NCI-H1694 (cell line): ENCODE results near the gene C9orf72.
"Not testable (repeated sequence)": the region's sequence is repeated elsewhere in the genome, so short reads cannot be mapped to it uniquely, and the experiment has no call there.

Experiments used
- DNase-seq: peaks from one replicate; lab custom pipeline; 2025; lab: John Stamatoyannopoulos, UW

The C9orf72 gene

GRCh38 chr9:27572918-27573633, at the start of gene C9orf72:
C9orf72 (minus strand) TSS chr9:27573481; CDS start chr9:27567120, 6,361 bp downstream.
- peak; percentile 44 for DNase-seq

DNA sequence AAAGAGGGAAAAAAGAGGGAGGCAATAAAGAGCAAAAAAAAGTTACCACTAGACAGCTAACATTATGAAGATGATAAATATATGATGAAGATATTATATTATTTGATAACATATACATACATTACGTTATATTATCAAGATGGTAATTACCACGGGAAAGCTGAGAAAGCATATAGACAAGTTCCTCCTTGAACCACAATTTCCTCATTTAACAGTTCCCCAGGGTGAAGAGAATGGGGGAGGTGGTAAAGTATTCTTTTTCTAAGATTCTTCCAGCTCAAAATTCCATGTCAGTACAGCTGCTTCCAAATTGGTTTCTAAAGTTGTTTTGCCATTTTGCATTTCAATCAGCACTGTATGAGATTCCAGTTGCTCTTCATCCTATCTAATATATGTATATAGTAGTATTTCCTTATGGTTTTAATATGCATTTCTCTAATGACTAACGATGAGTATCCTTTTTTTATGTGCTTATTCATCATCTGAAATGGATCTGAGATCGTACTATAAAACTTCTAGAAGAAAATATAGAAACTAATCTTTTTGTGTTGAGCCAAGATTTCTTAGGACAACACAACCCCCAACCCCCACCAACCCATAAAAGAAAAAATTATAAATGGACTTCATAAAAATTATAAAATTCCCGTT, 49.5 kb upstream of the C9orf72 start:
- DNase-seq = no peak

DNA sequence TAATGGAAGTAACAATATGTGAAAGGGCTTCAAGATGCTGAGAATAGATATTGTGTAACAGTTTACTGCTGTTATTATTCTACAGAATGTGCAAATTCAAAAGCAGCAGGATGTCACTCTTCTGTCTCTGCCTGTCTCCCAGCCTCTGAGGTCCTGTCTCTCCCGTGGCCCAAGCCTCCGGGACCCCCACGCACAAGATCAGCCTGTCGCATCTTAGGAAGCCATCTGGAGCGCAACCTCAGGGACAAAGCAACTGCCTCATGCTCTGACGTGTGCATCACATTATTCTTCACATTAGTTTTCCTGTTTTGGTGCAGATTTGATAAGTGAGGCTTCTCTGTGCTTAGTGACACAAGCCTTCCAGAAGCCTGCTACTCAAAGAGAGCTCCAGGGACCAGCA, 46.5 kb upstream of the C9orf72 start:
- no peak for DNase-seq

DNA sequence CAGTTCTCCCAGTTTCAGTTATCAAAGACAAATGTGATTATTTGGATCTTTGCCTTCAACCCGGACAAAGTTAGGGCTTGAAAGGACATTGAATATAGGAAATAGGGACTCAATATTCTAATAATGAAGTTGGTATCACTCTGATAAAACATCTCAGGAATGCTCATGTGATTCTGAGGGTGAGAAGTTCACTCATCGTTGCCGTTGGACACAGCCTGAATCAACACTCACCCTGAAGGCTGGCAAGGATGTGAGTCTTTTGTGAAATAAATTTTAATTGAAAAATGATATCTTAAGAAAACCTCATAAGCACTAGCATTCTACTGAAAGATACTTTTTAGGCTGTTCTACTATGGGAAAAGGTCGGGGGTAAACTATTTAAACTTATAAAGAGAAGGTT, 44.8 kb upstream of the C9orf72 start:
- DNase-seq = no peak

DNA sequence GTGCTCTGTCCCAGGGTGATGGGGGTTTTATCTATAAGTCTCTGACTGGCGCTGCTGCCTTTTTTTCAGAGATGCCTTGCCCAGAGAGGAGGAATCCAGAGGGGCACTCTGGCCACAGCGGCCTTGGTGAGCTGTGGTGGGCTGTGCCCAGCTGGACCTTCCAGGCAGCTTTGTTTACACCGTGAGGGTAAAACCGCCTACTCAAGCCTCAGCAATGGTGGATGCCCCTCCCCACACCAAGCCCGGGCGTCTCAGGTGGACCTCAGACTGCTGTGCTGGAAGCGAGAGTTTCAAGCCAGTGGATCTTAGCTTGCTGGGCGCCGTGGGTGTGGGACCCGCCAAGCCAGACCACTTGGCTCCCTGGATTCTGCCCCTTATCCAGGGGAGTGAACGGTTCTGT, 41.3 kb upstream of the C9orf72 start:
- no peak for DNase-seq

GRCh38 chr9:27612036-27612435, 38.8 kb upstream of the C9orf72 start:
- not testable (repeated sequence) for DNase-seq

GRCh38 chr9:27610622-27611021, 37.3 kb upstream of the C9orf72 start:
- DNase-seq = no peak

- no peak for DNase-seq
Observed at GRCh38 chr9:27602954-27603353, 29.7 kb upstream of the C9orf72 start.

DNA sequence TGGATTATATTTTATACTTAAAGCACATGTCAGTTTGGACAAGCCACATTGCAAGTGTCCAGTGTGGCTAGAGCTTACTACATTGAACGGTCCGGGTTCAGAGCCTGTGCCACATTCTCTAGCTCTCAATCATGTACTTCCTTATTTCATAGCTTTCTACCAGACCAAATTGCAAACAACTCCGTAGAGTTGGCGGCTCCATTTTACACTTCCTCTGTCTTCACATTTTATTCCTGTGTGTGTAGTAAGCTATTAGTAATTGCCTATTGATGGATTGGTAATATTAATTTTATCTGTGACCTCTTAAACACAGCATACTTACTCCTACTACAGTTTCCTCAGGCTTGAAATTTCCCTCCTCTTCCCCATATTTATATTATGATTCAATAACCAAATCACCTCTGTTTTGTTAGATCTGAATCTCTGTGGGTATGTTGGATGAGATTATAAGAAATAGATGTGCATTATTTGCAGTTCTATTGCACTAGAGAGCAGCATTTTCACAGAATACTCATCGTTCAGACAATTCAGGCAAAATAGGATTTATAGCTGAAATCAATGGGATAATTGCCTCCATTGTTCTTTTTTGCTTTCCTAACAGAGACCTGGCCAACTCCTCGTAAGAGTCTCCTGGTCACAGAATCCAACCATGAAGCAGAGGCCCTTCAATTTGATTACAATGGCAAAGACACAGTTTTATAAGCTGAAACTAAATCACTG, 29.0 kb upstream of the C9orf72 start:
- no peak for DNase-seq

GRCh38 chr9:27601396-27601795, 28.1 kb upstream of the C9orf72 start:
- no peak for DNase-seq

DNA sequence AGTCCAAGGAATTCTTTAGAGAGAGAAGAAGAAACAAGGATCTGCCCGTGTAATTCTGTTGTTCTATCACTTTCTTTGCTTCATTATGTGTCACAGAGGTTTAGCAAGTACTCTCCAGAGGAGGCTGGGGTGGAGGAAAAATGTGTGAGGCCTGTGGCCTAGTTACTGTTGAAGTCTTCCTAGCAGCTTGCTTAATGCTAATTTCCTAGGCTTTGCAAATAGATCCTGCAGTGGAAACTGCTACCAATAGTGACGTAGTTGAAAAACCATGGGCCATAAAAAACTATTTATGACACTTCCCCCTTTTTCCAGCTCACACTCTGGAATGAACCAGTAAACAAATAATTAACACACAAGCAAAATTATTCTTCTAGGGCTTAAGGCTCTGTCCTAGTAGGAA, 27.0 kb upstream of the C9orf72 start:
- DNase-seq = no peak

DNA sequence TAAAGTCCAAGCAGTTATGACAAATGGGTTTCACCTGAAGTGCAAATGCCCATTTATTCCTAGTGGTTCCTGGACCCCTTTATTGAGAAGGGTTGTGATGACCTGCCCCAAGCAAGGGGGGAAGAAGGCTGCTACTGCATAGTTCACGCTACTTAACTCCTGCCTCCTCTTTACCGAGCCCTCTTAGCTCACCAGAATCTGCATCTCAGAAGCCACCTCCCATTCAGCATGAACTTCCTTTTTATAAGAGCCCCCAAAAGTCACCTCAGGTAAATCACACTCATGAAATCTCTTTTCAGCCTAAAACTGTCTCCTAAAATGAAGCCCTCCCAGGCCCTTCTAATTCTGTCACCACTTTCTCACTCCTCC, 26.6 kb upstream of the C9orf72 start:
- no peak for DNase-seq

DNA sequence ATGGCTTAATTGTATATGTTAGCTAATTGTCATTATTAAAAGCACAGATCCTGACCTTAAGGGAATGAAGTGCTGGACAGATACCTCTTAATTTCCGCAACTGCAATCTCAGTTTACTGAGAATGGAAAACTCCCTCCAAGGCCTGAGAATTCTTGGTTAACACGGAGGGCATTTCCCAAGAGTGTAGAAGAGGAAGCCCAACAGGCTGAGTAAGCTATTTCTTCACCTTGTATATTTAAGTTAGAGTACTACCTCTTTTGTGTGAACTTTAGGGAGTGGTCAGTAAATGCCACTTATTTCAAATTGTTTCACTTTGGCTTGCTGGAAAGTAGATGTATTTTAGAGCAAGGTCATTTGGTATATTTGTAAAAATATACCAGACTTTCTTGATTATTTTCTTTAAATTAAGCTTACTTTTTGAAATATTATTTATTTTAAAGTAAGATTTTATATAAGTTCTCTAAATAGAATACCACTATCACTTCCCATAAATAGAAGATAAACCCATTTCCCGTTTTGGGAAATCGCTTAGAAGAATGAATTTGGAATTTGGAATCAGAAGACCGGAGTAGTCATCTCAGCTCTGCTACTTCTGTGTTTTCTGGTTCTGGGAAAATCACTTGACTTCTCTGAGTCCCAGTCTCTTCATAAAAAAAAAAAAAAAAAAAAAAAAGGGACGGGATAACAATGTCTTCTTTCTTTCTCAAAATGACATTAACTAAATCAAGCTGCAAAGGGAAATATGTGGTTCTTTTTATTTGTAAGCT, 26.0 kb upstream of the C9orf72 start:
- no peak for DNase-seq

- DNase-seq = no peak
Observed at GRCh38 chr9:27595733-27596132, 22.5 kb upstream of the C9orf72 start.

DNA sequence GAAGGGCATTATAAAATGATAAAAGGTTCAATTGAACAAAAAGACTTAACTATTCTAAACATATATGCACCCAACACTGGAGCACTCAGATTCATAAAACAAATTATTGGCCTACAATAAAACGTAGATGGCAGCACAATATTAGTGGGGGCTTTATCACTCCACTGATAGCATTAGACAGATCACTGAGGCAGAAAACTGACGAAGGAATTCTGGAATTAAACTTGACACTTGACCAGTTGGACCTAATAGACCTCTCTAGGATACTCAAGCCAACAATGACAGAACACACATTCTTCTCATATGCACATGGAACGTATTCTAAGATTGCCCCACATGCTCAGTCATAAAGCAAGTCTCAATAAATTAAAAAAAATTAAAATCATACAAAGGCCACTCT, 18.4 kb upstream of the C9orf72 start:
- no peak for DNase-seq

GRCh38 chr9:27591093-27591492, 17.8 kb upstream of the C9orf72 start:
- no peak for DNase-seq

GRCh38 chr9:27590651-27591050, 17.4 kb upstream of the C9orf72 start:
- no peak for DNase-seq

GRCh38 chr9:27589462-27589861, 16.2 kb upstream of the C9orf72 start:
- DNase-seq = no peak

GRCh38 chr9:27586304-27586703, 13.0 kb upstream of the C9orf72 start:
- DNase-seq = no peak

DNA sequence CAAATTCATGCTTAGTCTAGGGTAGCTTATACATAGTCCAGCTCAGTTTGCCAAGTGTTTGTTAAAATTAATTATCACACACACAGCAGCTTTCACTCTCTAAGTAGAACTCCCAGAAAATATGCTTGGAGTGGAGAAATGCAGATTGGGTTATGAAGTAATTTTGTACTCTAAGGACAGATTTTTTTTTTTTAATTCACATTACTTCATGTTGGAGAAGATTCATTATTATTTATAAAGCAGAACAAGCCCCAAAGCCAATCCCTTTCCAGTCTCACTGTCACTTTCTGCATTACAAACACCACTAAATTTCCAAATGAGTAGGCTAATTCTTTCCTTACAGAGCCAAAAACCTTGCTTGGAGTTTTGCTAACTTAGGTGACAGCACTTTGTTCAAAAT, 11.7 kb upstream of the C9orf72 start:
- DNase-seq = no peak

DNA sequence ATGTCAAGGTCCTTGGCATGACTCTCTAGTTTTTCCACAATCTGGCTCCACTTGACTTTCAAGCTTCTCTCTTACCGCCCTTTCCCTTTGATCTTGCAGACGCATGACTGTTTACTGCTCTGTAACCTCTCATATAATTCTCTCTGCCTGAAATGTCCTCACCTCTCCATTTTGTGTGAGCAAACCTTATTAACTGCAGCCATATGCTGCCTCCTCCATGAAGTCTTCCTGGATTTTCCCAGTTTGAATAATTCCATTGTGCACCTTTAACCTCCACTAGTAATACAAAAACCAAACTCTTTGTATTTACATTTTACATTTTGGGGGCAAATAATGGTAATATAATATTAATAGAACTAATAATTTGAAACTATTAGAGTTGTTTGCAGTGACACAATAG, 9.5 kb upstream of the C9orf72 start:
- DNase-seq = no peak

DNA sequence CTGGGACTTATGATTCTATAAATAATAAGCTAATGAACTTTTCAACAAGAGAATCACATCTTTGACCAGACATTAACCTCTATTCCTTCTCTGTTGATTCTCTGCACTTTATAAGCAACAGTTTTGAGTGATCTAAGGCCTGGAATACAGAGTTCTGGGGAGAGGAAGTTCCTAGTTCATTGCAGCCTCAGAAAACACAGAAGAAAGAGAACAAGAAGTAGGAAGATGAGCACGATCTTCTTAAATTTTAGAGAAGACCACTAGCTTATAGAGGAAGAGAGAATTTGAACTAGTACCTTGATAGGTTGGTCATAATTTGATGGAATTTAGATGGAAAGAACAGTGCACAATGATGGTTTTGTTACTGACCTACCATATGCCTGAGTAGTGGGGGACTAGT, 8.5 kb upstream of the C9orf72 start:
- no peak for DNase-seq
